T-helper 9 cell (primary cell): ENCODE measurements around the gene SOX30.
"Not testable (repeated sequence)": the region's sequence is repeated elsewhere in the genome, so short reads cannot be mapped to it uniquely, and the experiment has no call there.

Experiments used
- DNase-seq: peaks from one replicate; pipeline ENCODE4 v3.0.0-alpha.2; 2020
- total RNA-seq, 2 donors: gene quantifications; one replicate each; lab custom pipeline; 2026; lab: John Stamatoyannopoulos, UW

Gene SOX30
- total RNA-seq, result 0.07 to 0.24 reads per million in 2 donors

- no peak for DNase-seq
These were observed at the start of gene SOX30 for GRCh38 chr5:157652377-157652692. SOX30 (minus strand) TSS chr5:157652438; CDS start chr5:157652078, 360 bp downstream.

GRCh38 chr5:157698674-157699073 is 46.4 kb upstream of the SOX30 start:
- not testable (repeated sequence) for DNase-seq

DNA sequence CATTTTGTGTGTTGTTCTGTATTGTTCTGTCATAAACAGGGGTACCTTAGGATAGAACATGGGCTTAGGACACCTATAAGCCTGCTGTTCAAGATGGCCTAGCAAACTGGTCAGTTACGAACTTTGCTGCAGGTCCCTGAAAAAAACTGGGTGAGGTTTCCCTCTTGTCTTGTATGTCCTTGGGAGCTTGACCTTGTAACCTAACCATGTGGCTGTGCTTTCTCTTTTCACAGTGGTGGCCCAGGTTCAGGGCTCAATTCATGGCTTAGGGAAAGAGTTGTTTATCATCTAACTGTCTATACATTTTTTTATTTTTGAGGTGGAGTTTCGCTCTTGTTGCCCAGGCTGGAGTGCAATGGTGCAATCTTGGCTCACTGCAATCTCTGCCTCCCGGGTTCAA is 43.9 kb upstream of the SOX30 start:
- not testable (repeated sequence) for DNase-seq

DNA sequence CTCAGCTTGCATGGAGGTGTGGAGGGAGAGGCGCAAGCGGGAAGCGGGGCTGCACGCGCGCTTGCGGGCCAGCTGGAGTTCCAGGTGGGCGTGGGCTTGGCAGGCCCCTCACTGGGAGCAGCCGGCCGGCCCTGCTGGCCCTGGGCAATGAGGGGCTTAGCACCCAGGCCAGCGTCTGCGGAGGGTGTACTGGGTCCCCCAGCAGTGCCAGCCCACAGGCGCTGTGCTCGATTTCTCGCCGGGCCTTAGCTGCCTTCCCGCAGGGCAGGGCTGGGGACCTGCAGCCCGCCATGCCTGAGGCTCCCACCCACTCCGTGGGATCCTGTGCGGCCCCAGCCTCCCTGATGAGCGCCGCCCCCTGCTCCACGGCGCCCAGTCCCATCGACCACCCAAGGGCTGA is 41.6 kb upstream of the SOX30 start:
- DNase-seq, result not testable (repeated sequence)

DNA sequence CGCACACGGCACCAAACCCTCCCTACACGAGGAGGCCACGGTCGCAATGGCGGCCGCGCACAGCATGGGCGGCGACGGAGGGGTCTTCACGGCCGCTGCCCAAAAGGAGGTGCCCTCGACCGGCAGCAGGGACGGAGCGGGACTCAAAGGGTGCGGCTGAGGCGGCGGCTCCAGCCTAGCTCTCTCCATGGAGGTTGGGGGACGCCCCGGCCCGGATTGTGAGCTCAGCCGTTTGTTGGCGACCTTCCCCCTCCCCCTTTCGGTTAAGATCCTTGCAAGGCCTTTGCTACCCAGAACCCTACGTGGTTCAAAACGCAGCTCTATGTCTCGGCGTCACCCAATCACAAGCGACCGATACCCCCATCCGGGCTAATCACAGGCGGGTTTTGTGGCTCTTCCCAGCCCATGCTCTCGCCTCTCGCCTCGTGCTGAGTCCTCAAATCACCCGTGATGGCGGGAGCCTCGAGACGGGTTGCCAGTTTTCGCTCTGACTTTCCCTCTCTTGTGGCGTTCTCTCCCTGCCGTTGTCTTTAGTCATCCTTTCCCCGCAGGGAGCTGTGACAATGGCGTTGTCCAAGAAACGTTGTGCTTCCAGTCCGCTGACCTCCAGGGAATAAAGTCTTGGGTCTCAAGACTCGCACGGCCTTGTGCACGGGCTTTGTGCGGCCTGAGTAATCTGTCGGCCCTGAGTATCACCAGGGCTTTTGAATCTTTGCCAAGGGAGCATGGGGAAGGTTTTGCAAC is 38.6 kb upstream of the SOX30 start:
- no peak for DNase-seq

DNA sequence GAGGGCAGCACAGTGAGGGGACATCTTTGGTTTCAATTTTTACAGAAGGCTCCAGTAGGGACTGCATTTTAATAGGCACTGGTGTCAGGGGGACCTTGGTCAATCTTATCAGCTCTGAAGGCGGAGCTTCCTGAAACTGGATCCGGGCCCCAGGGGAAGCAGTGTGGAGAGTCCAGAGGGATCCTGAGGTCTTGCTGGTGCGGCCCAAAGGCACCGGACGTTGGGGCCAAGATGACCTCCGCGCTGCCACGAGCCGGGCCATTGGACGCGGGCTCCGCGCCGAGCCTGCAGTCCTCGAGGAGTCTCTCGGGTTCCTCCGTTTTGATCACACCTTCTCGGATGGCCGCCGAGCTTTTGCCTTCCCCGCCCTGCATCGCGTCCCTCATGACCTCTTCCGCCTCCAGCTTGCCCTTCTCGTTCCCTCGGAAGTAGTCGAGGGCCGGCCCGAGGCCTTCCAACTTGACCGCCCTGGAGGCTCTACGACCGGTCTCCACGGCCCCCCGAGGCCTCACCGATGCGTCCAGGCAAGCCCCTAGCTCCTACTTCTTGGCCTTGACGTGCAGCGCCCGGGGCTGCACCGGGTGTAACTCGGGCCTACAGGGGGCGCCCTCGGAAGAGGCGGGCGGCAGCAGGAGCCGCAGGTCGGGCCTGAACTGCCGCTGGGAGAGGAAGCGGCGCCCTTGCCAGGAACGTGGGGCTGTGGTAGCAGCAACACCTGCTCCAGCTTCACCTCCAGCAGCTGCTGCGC is 37.9 kb upstream of the SOX30 start:
- no peak for DNase-seq

GRCh38 chr5:157687198-157687554 is 34.9 kb upstream of the SOX30 start:
- no peak for DNase-seq

GRCh38 chr5:157686276-157687197 is 34.3 kb upstream of the SOX30 start:
- not testable (repeated sequence) for DNase-seq

DNA sequence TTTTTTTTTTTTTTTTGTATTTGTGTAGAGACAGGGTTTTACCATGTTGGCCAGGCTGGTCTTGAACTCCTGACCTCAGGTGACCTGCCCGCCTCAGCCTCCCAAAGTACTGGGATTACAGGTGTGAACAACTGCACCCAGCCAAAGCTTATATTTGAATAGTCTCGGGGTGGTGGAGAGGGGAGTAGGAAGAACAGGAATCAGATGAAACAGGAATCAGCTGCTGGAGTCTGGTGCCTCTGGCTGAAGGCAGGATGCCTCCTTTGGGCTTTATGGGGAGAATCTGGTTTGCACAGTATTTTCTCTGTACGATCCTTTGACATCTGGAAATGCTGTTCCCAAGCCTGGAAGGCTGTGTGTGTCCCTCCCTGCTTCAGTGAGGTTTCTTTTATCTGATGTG is 30.0 kb upstream of the SOX30 start:
- DNase-seq, result no peak

GRCh38 chr5:157681048-157681447 is 28.8 kb upstream of the SOX30 start:
- no peak for DNase-seq

DNA sequence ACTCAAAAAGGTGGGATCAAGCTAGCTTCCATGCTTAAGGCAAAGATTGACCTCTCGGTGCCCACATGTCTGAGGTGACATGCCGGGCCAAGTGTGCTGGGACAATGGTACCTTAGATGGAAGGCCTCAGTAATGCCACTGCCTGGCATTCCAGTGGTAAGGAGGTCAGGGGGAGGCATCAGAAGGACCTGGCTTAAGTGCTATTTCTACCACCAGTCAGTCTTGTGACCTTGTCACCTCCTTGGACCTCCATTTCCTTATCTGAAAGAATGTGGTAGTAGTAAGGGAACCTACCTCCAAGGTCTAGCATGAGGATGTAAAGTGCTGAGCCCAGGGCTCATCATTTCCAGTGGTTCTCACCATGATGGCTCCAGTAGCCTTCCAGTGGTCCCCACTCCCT is 28.0 kb upstream of the SOX30 start:
- no peak for DNase-seq

DNA sequence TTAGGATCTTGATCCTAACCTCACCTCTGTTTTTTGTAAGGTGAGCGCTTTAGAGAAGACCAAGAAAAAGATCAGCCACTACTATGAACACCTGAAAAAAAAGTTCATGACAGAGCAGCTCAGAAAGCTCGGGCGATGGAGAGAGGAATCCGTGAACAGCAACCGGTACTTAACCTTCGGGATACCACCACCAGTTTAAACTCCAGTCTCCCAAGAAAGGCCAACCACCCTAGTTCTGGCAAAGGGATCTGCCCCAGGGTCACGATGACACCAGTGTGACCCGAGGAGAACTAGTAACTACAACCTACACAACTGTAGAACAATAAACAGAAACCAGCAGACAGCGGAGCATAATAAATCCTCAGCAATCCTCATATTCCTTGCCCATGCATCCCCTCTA is 27.6 kb upstream of the SOX30 start:
- no peak for DNase-seq

DNA sequence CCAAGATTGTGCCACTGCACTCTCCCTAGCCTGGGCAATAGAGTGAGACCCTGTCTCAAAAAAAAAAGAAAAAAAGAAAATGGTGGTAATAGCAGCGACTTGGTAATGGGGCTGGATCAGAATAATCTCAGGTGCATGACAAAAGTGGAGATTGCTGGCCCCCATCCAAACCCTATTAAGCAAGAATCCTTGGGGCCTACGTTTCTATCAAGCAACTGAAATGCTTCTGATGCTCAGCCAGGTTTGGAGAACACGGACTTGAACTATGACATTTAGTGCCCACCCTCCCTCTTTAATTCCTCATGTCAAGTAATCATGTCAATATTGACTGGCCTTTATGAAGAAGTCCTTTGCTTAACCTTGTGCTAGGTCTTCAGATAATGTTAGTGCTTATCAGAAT is 25.7 kb upstream of the SOX30 start:
- DNase-seq, result no peak

DNA sequence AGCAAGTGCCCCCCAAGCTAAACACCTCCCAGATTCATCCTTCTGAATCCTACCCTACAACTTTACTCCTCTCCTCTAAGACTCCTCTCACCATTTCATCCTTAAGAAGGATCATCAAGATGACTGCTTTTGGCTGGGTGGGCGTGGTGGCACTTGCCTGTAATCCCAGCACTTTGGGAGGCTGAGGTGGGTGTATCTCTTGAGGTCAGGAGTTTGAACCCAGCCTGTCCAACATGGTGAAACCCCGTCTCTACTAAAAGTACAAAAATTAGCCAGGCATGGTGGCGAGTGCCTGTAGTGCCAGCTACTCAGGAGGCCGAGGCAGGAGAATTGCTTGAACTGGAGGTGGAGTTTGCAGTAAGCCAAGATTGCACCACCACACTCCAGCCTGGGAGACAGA is 22.1 kb upstream of the SOX30 start:
- not testable (repeated sequence) for DNase-seq

GRCh38 chr5:157672976-157673375 is 20.7 kb upstream of the SOX30 start:
- no peak for DNase-seq

DNA sequence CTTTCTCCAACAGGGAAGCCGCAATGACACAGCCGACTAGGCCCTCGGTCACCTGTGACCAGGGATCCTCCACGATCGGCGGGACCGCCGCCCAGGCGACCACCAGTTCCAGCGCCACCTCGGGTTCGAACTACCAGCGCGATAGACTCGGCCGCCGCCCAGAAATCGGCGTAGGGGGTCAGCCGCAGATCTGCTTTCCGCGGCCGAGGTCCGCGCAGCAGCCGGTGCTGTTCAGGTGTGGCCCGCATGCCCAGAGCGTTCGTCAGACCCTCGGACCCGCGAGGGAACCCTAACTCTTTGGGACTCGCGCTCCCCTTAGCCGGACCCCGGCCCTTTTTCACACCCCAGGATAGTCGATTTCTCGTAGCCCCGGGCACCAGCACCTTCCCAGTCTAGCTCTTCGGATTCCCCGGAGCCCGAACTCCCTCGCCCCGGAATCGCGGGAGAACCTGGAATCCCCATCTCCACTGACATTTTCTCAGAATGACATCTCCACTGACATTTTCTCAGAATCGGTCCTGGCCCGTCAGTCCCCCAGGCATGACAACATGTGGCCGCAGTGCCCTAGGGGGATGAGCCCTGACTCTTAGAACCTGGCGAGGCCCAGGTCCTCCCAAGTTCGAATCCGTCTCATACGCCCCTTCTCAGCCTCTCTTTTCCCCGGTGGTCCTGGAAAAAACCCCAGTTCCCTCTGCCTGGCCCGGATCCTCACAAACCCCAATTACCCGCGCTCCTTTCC is 19.5 kb upstream of the SOX30 start:
- DNase-seq, result no peak

- peak; percentile 22 for DNase-seq
These were observed 18.7 kb upstream of the SOX30 start, which contains the start of gene C5orf52 for GRCh38 chr5:157670662-157671591. C5orf52 (plus strand) TSS chr5:157671533; CDS start chr5:157671615, 82 bp downstream.

GRCh38 chr5:157669701-157670097 is 17.5 kb upstream of the SOX30 start:
- DNase-seq, result no peak

DNA sequence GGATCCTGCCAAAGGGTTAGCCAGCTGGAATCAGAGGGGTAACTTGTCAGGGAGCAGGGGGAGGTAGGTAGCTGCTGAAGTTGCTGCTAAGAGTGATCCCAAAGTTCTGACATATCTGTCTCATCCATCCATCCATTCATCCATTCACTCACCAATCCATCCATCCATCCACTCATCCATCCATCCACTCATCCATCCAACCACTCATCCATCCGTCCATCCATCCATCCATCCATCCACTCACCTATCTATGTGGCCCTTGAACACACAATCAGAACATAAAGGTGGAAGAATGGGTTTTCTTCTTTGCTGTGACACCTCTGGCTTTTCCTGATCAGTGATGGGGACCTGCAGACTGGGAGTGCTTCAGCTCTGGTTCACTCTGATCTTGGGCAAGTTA is 16.1 kb upstream of the SOX30 start:
- no peak for DNase-seq

DNA sequence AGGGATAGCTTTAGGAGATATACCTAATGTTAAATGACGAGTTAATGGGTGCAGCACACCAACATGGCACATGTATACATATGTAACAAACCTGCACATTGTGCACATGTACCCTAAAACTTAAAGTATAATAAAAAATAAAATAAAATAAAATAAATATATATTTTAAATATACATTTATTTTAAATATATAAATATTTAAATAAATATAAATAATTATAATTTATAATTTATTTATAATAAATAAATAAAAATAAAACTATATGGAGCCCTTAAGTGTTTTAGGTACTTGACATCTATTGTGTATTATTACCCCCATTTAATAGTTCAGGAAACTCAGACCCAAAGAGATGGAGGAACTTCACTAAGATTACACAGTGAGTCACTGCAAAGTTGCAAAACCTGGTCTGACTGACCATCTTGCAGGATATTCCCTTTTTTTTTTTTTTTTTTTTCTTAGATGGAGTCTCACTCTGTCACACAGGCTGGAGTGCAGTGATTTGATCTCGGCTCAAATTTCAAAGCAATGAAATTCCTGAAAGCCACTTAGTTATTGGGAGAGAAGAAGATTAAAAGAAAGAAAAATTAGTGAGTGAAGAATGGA is 13.3 kb upstream of the SOX30 start:
- no peak for DNase-seq
